Keratinocyte (primary cell): ENCODE data around the gene MEG3. TPM values are rescaled to one million over a fixed set of nuclear protein-coding genes. Genes with fewer than 3 reads are reported as not detected.

Experiments
- DNase-seq: peaks from one replicate; pipeline ENCODE4 v3.0.0-alpha.2; 2011; ENCODE audit warnings: low read depth, missing footprints, low spot score
- FAIRE-seq: peaks from 2 replicates; lab custom pipeline; 2011; peaks lifted over from hg19 to GRCh38; lab: Jason Lieb, UNC
- H2AFZ ChIP-seq: 2 replicates; pipeline ENCODE4 v1.6.0; 2012; ENCODE audit warnings: low read length, control low read depth, inconsistent platforms; ENCODE audit not compliant: control insufficient read depth
- H3K27ac ChIP-seq: 2 replicates; pipeline ENCODE4 v1.5.1; 2011; ENCODE audit warnings: low read length; ENCODE audit not compliant: control insufficient read depth, insufficient read depth
- H3K27me3 ChIP-seq: 3 replicates; pipeline ENCODE4 v1.6.0; 2011; ENCODE audit warnings: low read length; ENCODE audit not compliant: control insufficient read depth, insufficient read depth; ENCODE audit errors: extremely low read depth
- H3K36me3 ChIP-seq, 2 experiments: 2 replicates in 1 of 2; 3 replicates in 1 of 2; pipeline ENCODE4 v1.5.1; 2011; ENCODE audit warnings: low read length in 2 of 2, mild to moderate bottlenecking in 1 of 2; ENCODE audit not compliant: control insufficient read depth in 2 of 2, insufficient read depth in 2 of 2; ENCODE audit errors: extremely low read depth in 1 of 2
- H3K4me1 ChIP-seq: 3 replicates; pipeline ENCODE4 v1.5.1; 2011; ENCODE audit warnings: low read length; ENCODE audit not compliant: control insufficient read depth, insufficient read depth; ENCODE audit errors: extremely low read depth
- H3K4me2 ChIP-seq: 3 replicates; pipeline ENCODE4 v1.6.0; 2011; ENCODE audit warnings: low read depth, low read length; ENCODE audit not compliant: control insufficient read depth, insufficient read depth; ENCODE audit errors: extremely low read depth
- H3K4me3 ChIP-seq, 3 experiments: fragments of 200-600 bp in 1 of 3; sonication (generic) in 1 of 3; 2 replicates in 2 of 3; 3 replicates in 1 of 3; pipeline ENCODE4 v1.5.1; 2011 to 2016; ENCODE audit warnings: low read length in 3 of 3, mild to moderate bottlenecking in 3 of 3, control low read depth in 2 of 3, inconsistent platforms in 1 of 3, low read depth in 1 of 3, mixed read lengths in 1 of 3, mixed run types in 1 of 3, moderate library complexity in 1 of 3; ENCODE audit not compliant: control insufficient read depth in 2 of 3, insufficient read depth in 2 of 3; ENCODE audit errors: extremely low read depth in 1 of 3
- H3K79me2 ChIP-seq: 2 replicates; pipeline ENCODE4 v1.6.0; 2012; ENCODE audit warnings: low read length; ENCODE audit not compliant: control insufficient read depth, insufficient read depth
- H3K9ac ChIP-seq: 3 replicates; pipeline ENCODE4 v1.6.0; 2011; ENCODE audit warnings: low read length; ENCODE audit not compliant: control insufficient read depth, insufficient read depth; ENCODE audit errors: extremely low read depth
- H3K9me1 ChIP-seq: 3 replicates; pipeline ENCODE4 v1.6.0; 2011; ENCODE audit warnings: low read length; ENCODE audit not compliant: control insufficient read depth, insufficient read depth; ENCODE audit errors: extremely low read depth
- H3K9me3 ChIP-seq: 2 replicates; pipeline ENCODE4 v1.5.1; 2012; ENCODE audit warnings: low read depth, low read length; ENCODE audit not compliant: control insufficient read depth
- H4K20me1 ChIP-seq: 3 replicates; pipeline ENCODE4 v1.6.0; 2011; ENCODE audit warnings: low read length; ENCODE audit not compliant: control insufficient read depth, insufficient read depth; ENCODE audit errors: extremely low read depth
- CTCF ChIP-seq, 3 experiments: IDR thresholded peaks in 1 of 3; conservative IDR thresholded peaks in 1 of 3; optimal IDR thresholded peaks in 1 of 3; 2 replicates in 2 of 3; 3 replicates in 1 of 3; pipeline versions ENCODE3 to v1.5.1; 2011; ENCODE audit warnings: low read length in 3 of 3, mild to moderate bottlenecking in 3 of 3, moderate library complexity in 2 of 3, control low read depth in 1 of 3, inconsistent platforms in 1 of 3; ENCODE audit not compliant: insufficient read depth in 2 of 3; ENCODE audit errors: extremely low read depth in 1 of 3
- EZH2 ChIP-seq: IDR thresholded peaks from one replicate; pipeline ENCODE4 v1.6.1; 2012; ENCODE audit warnings: inconsistent platforms, mild to moderate bottlenecking, low read length, moderate library complexity
- dilution Hi-C: fragments of 300-500 bp; cut with MboI; formaldehyde crosslinking; loops from one replicate; pipeline ENCODE4 v1.7.0; 2020; ENCODE audit warnings: low sequenced_read_pairs; ENCODE audit not compliant: extremely low pct_ligation_motif_present
- polyA plus RNA-seq, 5 experiments: library from polyadenylated mRNA; depleted of rRNA in 3 of 5; stranded (reverse) in 3 of 5; stranded (forward) in 1 of 5; unstranded in 1 of 5; fragments of >200 nt; gene quantifications; 1 replicate in 1 of 5; 2 replicates in 3 of 5; 3 replicates in 1 of 5; pipeline versions ENCODE4 v1.2.1 to v1.2.3, GENCODE V29; 2011 to 2012; ENCODE audit warnings: missing spikeins in 2 of 5, low read depth in 1 of 5, low replicate concordance in 1 of 5

The MEG3 gene
- polyA plus RNA-seq, 1 donor (not counting 4 experiments of a cell fraction or from before 2014, with no cell fraction given): 5.6 TPM

GRCh38 chr14:100874411-100875091, 48.6 kb downstream of the MEG3 start:
- no peak overlapping the region for H3K4me2 ChIP-seq
- H3K9ac ChIP-seq: no peak overlapping the region
- no peak for FAIRE-seq
- no peak overlapping the region for H2AFZ ChIP-seq
- no peaks in the 10 kb centered on the region for H3K36me3 ChIP-seq
- no peak overlapping the region for H3K4me3 ChIP-seq
- no peak for DNase-seq
- dilution Hi-C loops: no loop called here
- H3K9me1 ChIP-seq: no peaks in the 10 kb centered on the region
- H3K79me2 ChIP-seq: no peaks in the 10 kb centered on the region
- no peaks in the 10 kb centered on the region for H4K20me1 ChIP-seq
- peaks cover 6% of the 10 kb centered on the region for H3K9me3 ChIP-seq
- H3K27me3 ChIP-seq: no peaks in the 10 kb centered on the region
- no peak overlapping the region for H3K27ac ChIP-seq
- TF ChIP-seq CTCF (optimal IDR thresholded peaks at IDR 0.05 in 1 of 3, IDR thresholded peaks at IDR 0.05 in 1 of 3, conservative IDR thresholded peaks at IDR 0.05 in 1 of 3; ENCODE audit: extremely low read depth in 1 of 3, insufficient read depth in 2 of 3, low read length in 3 of 3) (no peak), EZH2 (no peak)
- H3K4me1 ChIP-seq: no peaks in the 10 kb centered on the region

DNA sequence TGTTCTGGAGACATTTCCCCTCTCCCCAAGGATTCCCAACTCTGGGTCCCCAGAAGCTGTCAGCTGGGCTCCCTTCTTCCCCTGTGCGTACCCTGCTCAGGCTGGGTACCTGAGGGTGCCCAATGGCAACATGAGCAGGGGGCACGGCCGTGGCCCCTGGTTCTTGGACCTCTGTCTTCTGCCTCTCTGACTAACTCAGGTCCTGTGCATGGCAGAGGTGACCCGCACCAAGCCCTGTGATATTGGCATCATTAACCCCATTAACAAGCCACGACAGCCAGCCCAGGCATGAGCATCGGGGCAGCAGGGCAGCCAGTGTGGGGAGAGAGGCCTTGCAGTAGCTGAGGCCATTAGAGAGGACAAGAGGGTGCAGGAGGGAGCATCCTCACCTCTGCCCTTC, 49.2 kb downstream of the MEG3 start:
- H3K27me3 ChIP-seq: no peaks in the 10 kb centered on the region
- H3K9ac ChIP-seq: no peak overlapping the region
- no peak overlapping the region for H3K4me3 ChIP-seq
- FAIRE-seq (no peak), DNase-seq (no peak)
- no peaks in the 10 kb centered on the region for H4K20me1 ChIP-seq
- TF ChIP-seq CTCF (optimal IDR thresholded peaks at IDR 0.05 in 1 of 3, IDR thresholded peaks at IDR 0.05 in 1 of 3, conservative IDR thresholded peaks at IDR 0.05 in 1 of 3; ENCODE audit: extremely low read depth in 1 of 3, insufficient read depth in 2 of 3, low read length in 3 of 3) (no peak), EZH2 (no peak)
- H3K4me1 ChIP-seq: no peaks in the 10 kb centered on the region
- no peaks in the 10 kb centered on the region for H3K36me3 ChIP-seq
- H3K9me3 ChIP-seq: peaks cover 6% of the 10 kb centered on the region
- dilution Hi-C loops: no loop called here
- no peaks in the 10 kb centered on the region for H3K79me2 ChIP-seq
- H2AFZ ChIP-seq: no peak overlapping the region
- H3K9me1 ChIP-seq: no peaks in the 10 kb centered on the region
- no peak overlapping the region for H3K4me2 ChIP-seq
- no peak overlapping the region for H3K27ac ChIP-seq
